ENCODE measurements around the gene CTCF.

Gene CTCF

GRCh38 chr16:67594256-67594915 is 32.1 kb downstream of the CTCF start:
- no peak for DNase-seq

GRCh38 chr16:67594956-67595355 is 32.6 kb downstream of the CTCF start:
- no peak for DNase-seq

- no peak for DNase-seq
Measured at GRCh38 chr16:67598527-67598926, 36.2 kb downstream of the CTCF start.

- no peak for DNase-seq
Measured at GRCh38 chr16:67605641-67606040, 43.3 kb downstream of the CTCF start.

GRCh38 chr16:67606632-67607031 is 44.3 kb downstream of the CTCF start:
- DNase-seq: no peak

- no peak for DNase-seq
Measured at GRCh38 chr16:67608364-67608763, 46.0 kb downstream of the CTCF start.

- DNase-seq: no peak
Measured at GRCh38 chr16:67613808-67614207, 51.5 kb downstream of the CTCF start.

GRCh38 chr16:67628216-67628615 is 65.9 kb downstream of the CTCF start:
- DNase-seq: no peak

- DNase-seq: peak in 9 of 58 donors; percentile 11 to 71 (median 38)
Measured at GRCh38 chr16:67632415-67633172, 70.3 kb downstream of the CTCF start.

- DNase-seq: peak in 3 of 58 donors; percentile 32 to 38 (median 34)
Measured at GRCh38 chr16:67636713-67637112, 74.4 kb downstream of the CTCF start.

GRCh38 chr16:67637625-67638024 is 75.3 kb downstream of the CTCF start:
- DNase-seq: no peak

- peak in 53 of 58 donors; percentile 23 to 90 (median 70) for DNase-seq
Measured at GRCh38 chr16:67641779-67642708, 79.7 kb downstream of the CTCF start.

GRCh38 chr16:67644038-67644437 is 81.7 kb downstream of the CTCF start:
- no peak for DNase-seq

- DNase-seq: no peak
Measured at GRCh38 chr16:67645397-67646121, 83.2 kb downstream of the CTCF start.

GRCh38 chr16:67647111-67647651 is 84.9 kb downstream of the CTCF start:
- DNase-seq: no peak

- DNase-seq: no peak
Measured at GRCh38 chr16:67647681-67648080, 85.4 kb downstream of the CTCF start.

- no peak for DNase-seq
Measured at GRCh38 chr16:67648088-67648763, 85.9 kb downstream of the CTCF start.

- no peak for DNase-seq
Measured at GRCh38 chr16:67648764-67649407, 86.6 kb downstream of the CTCF start.

- no peak for DNase-seq
Measured at GRCh38 chr16:67649494-67649931, 87.2 kb downstream of the CTCF start.

- no peak for DNase-seq
Measured at GRCh38 chr16:67650023-67650422, 87.7 kb downstream of the CTCF start.
